ENCODE data around the gene DACT1. TPM values are rescaled to one million over a fixed set of nuclear protein-coding genes. Genes with fewer than 3 reads are reported as not detected.

DACT1 gene
- total RNA-seq, 4 donors from 2014 or later: 1.7 to 3.1 TPM; not detected in 2

DNA sequence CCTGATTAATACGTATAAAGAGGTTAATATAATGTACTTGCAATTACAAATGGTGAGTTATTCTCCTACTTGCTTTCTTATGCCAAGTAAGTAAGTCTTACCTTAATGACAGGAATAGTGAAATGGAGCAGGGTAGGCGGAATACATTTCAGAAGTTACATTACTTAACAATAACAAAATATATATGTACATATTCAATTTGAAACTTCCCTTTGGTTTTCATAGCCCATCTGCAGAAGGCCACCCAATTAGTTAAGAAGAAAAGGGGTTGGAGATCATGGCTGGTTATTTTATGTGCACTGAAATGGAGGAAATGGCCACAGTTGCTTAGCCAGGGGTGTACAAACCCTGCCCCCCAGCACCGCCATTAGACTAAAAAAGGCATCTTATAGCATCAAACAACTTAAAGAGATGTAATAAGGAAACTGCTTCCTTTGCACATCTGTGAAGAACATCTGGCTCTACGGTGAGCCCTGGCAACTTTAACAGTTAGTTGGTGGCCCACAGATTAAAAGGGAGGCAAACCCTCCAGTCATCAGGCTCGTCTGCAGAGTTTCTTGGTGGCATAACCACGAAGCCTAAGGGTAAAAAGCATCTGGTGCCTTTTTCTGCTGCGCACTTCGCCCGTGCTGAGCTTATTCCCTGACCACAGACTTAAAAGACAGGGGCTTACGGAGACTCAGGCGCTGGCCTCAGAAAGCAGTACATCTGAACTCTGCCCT, 38.8 kb upstream of the DACT1 start:
- TF ChIP-seq POLR2A (IDR thresholded peaks at IDR 0.05) (no peak), CTCF (IDR thresholded peaks at IDR 0.05) (no peak)
- H3K27me3 ChIP-seq: no peaks in the 10 kb centered on the region
- intact Hi-C loops (cut with DNase I): no loop called here
- no peaks in the 10 kb centered on the region for H3K9me3 ChIP-seq
- no peak overlapping the region for H3K27ac ChIP-seq
- no peaks in the 10 kb centered on the region for H3K4me1 ChIP-seq
- no peak for DNase-seq
- 70 to 72% methylated on average over 11 of the region's 11 CpGs for WGBS, 2 donors
- no peak overlapping the region for H3K4me3 ChIP-seq
- H3K36me3 ChIP-seq: no peaks in the 10 kb centered on the region

DNA sequence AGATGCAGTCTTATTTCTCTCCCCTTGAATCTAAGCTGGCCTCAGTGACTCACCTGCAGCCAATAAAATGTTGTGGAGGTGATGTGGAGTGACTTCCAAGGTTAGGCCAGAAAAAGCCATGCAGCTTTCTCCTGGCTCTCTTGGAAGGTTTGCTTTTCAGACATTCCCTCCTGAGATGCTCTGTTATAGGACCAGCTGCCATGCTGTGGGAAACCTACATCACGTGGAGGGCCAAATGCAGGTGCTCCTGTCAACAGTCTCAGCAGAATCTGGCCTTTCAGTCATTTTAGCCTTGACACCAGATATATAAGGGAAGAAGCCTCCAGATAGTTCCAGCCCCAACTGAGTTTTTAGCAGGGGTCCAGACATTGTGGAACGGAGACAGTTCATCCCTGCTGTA, 38.1 kb upstream of the DACT1 start:
- H3K9me3 ChIP-seq: no peaks in the 10 kb centered on the region
- H3K4me3 ChIP-seq: no peak overlapping the region
- 71 to 90% methylated on average over 1 of the region's 2 CpGs for WGBS, 2 donors
- no peak overlapping the region for H3K27ac ChIP-seq
- H3K36me3 ChIP-seq: no peaks in the 10 kb centered on the region
- DNase-seq: no peak
- no peaks in the 10 kb centered on the region for H3K4me1 ChIP-seq
- intact Hi-C loops (cut with DNase I): no loop called here
- H3K27me3 ChIP-seq: no peaks in the 10 kb centered on the region
- no peak for TF ChIP-seq POLR2A (IDR thresholded peaks at IDR 0.05)
- no peak for TF ChIP-seq CTCF (IDR thresholded peaks at IDR 0.05)

DNA sequence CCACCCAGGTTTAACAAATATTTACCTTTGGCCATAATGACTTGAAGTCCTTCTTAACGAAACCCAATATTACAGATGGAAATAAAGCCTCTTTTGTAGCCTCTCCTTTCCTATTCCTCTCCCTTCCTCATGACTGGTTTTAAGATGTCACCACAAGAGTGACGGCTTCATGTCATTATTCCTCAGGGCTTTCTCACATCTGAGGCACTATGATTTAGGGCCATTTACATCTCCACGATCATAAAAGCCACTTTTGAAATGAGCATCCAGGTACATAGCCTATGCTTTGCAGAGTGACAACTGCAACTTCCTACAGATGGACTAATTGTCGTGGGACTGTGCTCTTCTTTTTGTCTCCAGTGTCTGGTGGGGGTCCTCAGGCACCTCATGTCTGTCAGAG, 32.3 kb upstream of the DACT1 start:
- 59 to 63% methylated on average over 4 of the region's 4 CpGs for WGBS, 2 donors
- TF ChIP-seq CTCF (IDR thresholded peaks at IDR 0.05) (no peak), POLR2A (IDR thresholded peaks at IDR 0.05) (no peak)
- Histone ChIP-seq H3K36me3 (no peaks in the 10 kb centered on the region), H3K9me3 (no peaks in the 10 kb centered on the region), H3K4me3 (no peak overlapping the region), H3K4me1 (no peaks in the 10 kb centered on the region), H3K27me3 (no peaks in the 10 kb centered on the region), H3K27ac (no peak overlapping the region)
- intact Hi-C loops (cut with DNase I): no loop called here
- no peak for DNase-seq

DNA sequence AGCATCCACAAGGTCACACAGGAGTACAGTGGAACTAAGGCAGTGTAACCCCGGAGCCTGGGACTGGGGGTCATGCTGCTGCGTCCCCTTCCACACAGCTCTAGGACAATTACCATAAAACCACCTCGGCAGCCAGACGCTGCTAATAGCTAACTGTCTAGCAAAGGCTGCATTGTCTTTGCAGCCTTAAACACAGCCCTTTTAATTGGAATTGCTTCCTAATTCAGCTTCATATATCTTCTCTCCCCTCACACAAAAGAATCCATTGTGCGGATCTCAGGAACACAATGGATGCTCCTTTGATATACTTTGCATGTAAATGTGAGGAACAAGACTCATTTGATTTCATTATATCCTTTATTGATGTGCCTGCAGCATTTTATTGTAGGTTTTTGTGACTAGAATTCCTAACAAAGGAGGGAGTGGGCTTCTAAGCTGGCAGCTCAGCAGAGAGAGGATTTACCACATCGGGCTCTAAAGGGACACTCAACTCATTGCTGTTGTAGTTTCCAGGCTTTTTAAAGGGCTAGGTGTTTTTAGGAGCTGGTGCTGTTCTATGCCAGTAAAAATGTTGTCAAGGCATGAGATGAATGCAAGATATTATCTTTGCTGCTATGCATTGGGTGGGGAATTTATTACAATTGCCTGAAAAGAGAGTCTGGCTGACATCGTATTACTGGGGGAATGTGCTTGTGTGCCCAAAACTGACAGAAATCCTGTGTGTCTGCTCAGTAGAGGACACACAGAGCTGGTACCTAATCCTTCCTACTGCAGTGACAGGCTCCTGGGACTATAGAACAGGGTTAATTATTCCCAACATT, 30.4 kb upstream of the DACT1 start:
- TF ChIP-seq CTCF (IDR thresholded peaks at IDR 0.05) (no peak), POLR2A (IDR thresholded peaks at IDR 0.05) (no peak)
- H3K4me1 ChIP-seq: no peaks in the 10 kb centered on the region
- 64 to 70% methylated on average over 6 to 7 of the region's 7 CpGs for whole genome bisulfite sequencing, 2 donors
- intact Hi-C loops (cut with DNase I): no loop called here
- H3K9me3 ChIP-seq: no peaks in the 10 kb centered on the region
- no peaks in the 10 kb centered on the region for H3K27me3 ChIP-seq
- no peak for DNase-seq
- no peak overlapping the region for H3K4me3 ChIP-seq
- H3K36me3 ChIP-seq: no peaks in the 10 kb centered on the region
- H3K27ac ChIP-seq: no peak overlapping the region

DNA sequence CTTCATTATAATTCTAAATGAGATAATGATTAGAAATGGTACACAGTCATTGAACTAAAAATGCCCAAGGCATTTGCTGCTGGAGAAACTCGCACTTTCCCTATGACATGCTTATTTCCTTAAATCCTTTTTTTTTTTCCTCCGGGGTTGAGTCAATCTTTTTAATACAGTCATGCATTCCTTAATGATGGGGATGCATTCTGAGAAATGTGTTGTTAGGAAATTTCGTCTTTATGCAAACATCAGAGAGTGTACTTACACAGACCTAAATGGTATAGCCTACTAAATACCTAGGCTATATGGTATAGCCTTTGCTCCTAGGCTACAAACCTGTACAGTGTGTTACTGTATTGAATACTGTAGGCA, 29.8 kb upstream of the DACT1 start:
- Histone ChIP-seq H3K27ac (no peak overlapping the region), H3K4me3 (no peak overlapping the region), H3K9me3 (no peaks in the 10 kb centered on the region), H3K27me3 (no peaks in the 10 kb centered on the region), H3K36me3 (no peaks in the 10 kb centered on the region), H3K4me1 (no peaks in the 10 kb centered on the region)
- WGBS, 2 donors: 29 to 39% methylated on average over 3 of the region's 3 CpGs
- TF ChIP-seq CTCF (IDR thresholded peaks at IDR 0.05) (no peak), POLR2A (IDR thresholded peaks at IDR 0.05) (no peak)
- intact Hi-C loops (cut with DNase I): no loop called here
- no peak for DNase-seq
